ENCODE measurements around the gene BFSP2.
"Not testable (repeated sequence)": the region's sequence is repeated elsewhere in the genome, so short reads cannot be mapped to it uniquely, and the experiment has no call there.

Gene BFSP2

GRCh38 chr3:133490468-133491351 is 90.9 kb downstream of the BFSP2 start:
- Histone ChIP-seq H3K4me3 (ENCODE audit: low read length) (no peak overlapping the region; the same call in 1 of the 2 replicates), H3K27ac (ENCODE audit: low read length) (no peak overlapping the region), H3K4me1 (ENCODE audit: control insufficient read depth, insufficient read depth, low read length) (peaks cover 5% of the 10 kb centered on the region; the same call in 1 of the 2 replicates), H3K27me3 (ENCODE audit: control insufficient read depth, insufficient read depth, low read length) (no peaks in the 10 kb centered on the region), H3K9me3 (ENCODE audit: control insufficient read depth, insufficient read depth, low read length) (peaks cover 5% of the 10 kb centered on the region), H3K36me3 (ENCODE audit: control insufficient read depth, insufficient read depth, low read length) (peaks cover 3% of the 10 kb centered on the region; the same call in 1 of the 2 replicates)
- WGBS (ENCODE audit: insufficient coverage, insufficient read length), result no CpG with 5 or more reads among the region's 12 CpGs
- no peak for DNase-seq (ENCODE audit: low read depth, low spot score)

GRCh38 chr3:133491481-133492059 is 91.7 kb downstream of the BFSP2 start:
- H3K27me3 ChIP-seq (ENCODE audit: control insufficient read depth, insufficient read depth, low read length), result no peaks in the 10 kb centered on the region
- no CpG with 5 or more reads among the region's 3 CpGs for WGBS (ENCODE audit: insufficient coverage, insufficient read length)
- peaks cover 5% of the 10 kb centered on the region for H3K9me3 ChIP-seq (ENCODE audit: control insufficient read depth, insufficient read depth, low read length)
- H3K4me1 ChIP-seq (ENCODE audit: control insufficient read depth, insufficient read depth, low read length), result peaks cover 5% of the 10 kb centered on the region; the same call in 1 of the 2 replicates
- no peak overlapping the region for H3K27ac ChIP-seq (ENCODE audit: low read length)
- DNase-seq (ENCODE audit: low read depth, low spot score), result no peak
- H3K36me3 ChIP-seq (ENCODE audit: control insufficient read depth, insufficient read depth, low read length), result peaks cover 3% of the 10 kb centered on the region; the same call in 1 of the 2 replicates
- no peak overlapping the region for H3K4me3 ChIP-seq (ENCODE audit: low read length)

GRCh38 chr3:133492159-133492741 is 92.4 kb downstream of the BFSP2 start:
- DNase-seq (ENCODE audit: low read depth, low spot score), result no peak
- peaks cover 1% of the 10 kb centered on the region for H3K9me3 ChIP-seq (ENCODE audit: control insufficient read depth, insufficient read depth, low read length)
- no peak overlapping the region for H3K4me3 ChIP-seq (ENCODE audit: low read length)
- H3K4me1 ChIP-seq (ENCODE audit: control insufficient read depth, insufficient read depth, low read length), result peaks cover 5% of the 10 kb centered on the region; the same call in 1 of the 2 replicates
- no CpG with 5 or more reads among the region's 6 CpGs for WGBS (ENCODE audit: insufficient coverage, insufficient read length)
- H3K36me3 ChIP-seq (ENCODE audit: control insufficient read depth, insufficient read depth, low read length), result peaks cover 3% of the 10 kb centered on the region; the same call in 1 of the 2 replicates
- no peak overlapping the region for H3K27ac ChIP-seq (ENCODE audit: low read length)
- H3K27me3 ChIP-seq (ENCODE audit: control insufficient read depth, insufficient read depth, low read length), result no peaks in the 10 kb centered on the region

GRCh38 chr3:133494469-133494868 is 94.6 kb downstream of the BFSP2 start:
- peaks cover 5% of the 10 kb centered on the region; the same call in 1 of the 2 replicates for H3K4me1 ChIP-seq (ENCODE audit: control insufficient read depth, insufficient read depth, low read length)
- WGBS (ENCODE audit: insufficient coverage, insufficient read length), result no CpG with 5 or more reads among the region's 6 CpGs

GRCh38 chr3:133502542-133502941 is 102.7 kb downstream of the BFSP2 start:
- H3K27me3 ChIP-seq (ENCODE audit: control insufficient read depth, insufficient read depth, low read length); H3K4me3 ChIP-seq (ENCODE audit: low read length); H3K9me3 ChIP-seq (ENCODE audit: control insufficient read depth, insufficient read depth, low read length); DNase-seq (ENCODE audit: low read depth, low spot score); H3K4me1 ChIP-seq (ENCODE audit: control insufficient read depth, insufficient read depth, low read length); H3K27ac ChIP-seq (ENCODE audit: low read length); H3K36me3 ChIP-seq (ENCODE audit: control insufficient read depth, insufficient read depth, low read length): not testable (repeated sequence)
- no CpG with 5 or more reads among the region's 2 CpGs for WGBS (ENCODE audit: insufficient coverage, insufficient read length)

More at GRCh38 chr3:133494469-133494868, 94.6 kb downstream of the BFSP2 start:
- no peaks in the 10 kb centered on the region for H3K9me3 ChIP-seq (ENCODE audit: control insufficient read depth, insufficient read depth, low read length)
- H3K4me3 ChIP-seq (ENCODE audit: low read length), result no peak overlapping the region
- no peak for DNase-seq (ENCODE audit: low read depth, low spot score)
- peaks cover 3% of the 10 kb centered on the region; the same call in 1 of the 2 replicates for H3K36me3 ChIP-seq (ENCODE audit: control insufficient read depth, insufficient read depth, low read length)
- no peak overlapping the region for H3K27ac ChIP-seq (ENCODE audit: low read length)
- H3K27me3 ChIP-seq (ENCODE audit: control insufficient read depth, insufficient read depth, low read length), result no peaks in the 10 kb centered on the region

GRCh38 chr3:133503409-133503808 is 103.6 kb downstream of the BFSP2 start:
- H3K4me3 ChIP-seq (ENCODE audit: low read length), result no peak overlapping the region
- H3K9me3 ChIP-seq (ENCODE audit: control insufficient read depth, insufficient read depth, low read length), result no peaks in the 10 kb centered on the region
- H3K27me3 ChIP-seq (ENCODE audit: control insufficient read depth, insufficient read depth, low read length), result no peaks in the 10 kb centered on the region
- DNase-seq (ENCODE audit: low read depth, low spot score), result no peak
- H3K27ac ChIP-seq (ENCODE audit: low read length), result no peak overlapping the region
- peaks cover 2% of the 10 kb centered on the region; the same call in 1 of the 2 replicates for H3K4me1 ChIP-seq (ENCODE audit: control insufficient read depth, insufficient read depth, low read length)
- WGBS (ENCODE audit: insufficient coverage, insufficient read length), result no CpG with 5 or more reads among the region's 1 CpG
- no peaks in the 10 kb centered on the region for H3K36me3 ChIP-seq (ENCODE audit: control insufficient read depth, insufficient read depth, low read length)

GRCh38 chr3:133504736-133505135 is 104.9 kb downstream of the BFSP2 start:
- Histone ChIP-seq H3K4me1 (ENCODE audit: control insufficient read depth, insufficient read depth, low read length) (peaks cover 2% of the 10 kb centered on the region; the same call in 1 of the 2 replicates), H3K9me3 (ENCODE audit: control insufficient read depth, insufficient read depth, low read length) (no peaks in the 10 kb centered on the region), H3K36me3 (ENCODE audit: control insufficient read depth, insufficient read depth, low read length) (no peaks in the 10 kb centered on the region), H3K4me3 (ENCODE audit: low read length) (no peak overlapping the region), H3K27me3 (ENCODE audit: control insufficient read depth, insufficient read depth, low read length) (no peaks in the 10 kb centered on the region), H3K27ac (ENCODE audit: low read length) (no peak overlapping the region)
- no peak for DNase-seq (ENCODE audit: low read depth, low spot score)
- WGBS (ENCODE audit: insufficient coverage, insufficient read length), result no CpG with 5 or more reads among the region's 4 CpGs

- no CpG with 5 or more reads among the region's 3 CpGs for whole genome bisulfite sequencing (ENCODE audit: insufficient coverage, insufficient read length)
- H3K9me3 ChIP-seq (ENCODE audit: control insufficient read depth, insufficient read depth, low read length), result no peaks in the 10 kb centered on the region
Measured at GRCh38 chr3:133505813-133506212, 106.0 kb downstream of the BFSP2 start.

GRCh38 chr3:133506215-133506901 is 106.5 kb downstream of the BFSP2 start:
- DNase-seq (ENCODE audit: low read depth, low spot score), result no peak
- Histone ChIP-seq H3K27me3 (ENCODE audit: control insufficient read depth, insufficient read depth, low read length) (no peaks in the 10 kb centered on the region), H3K27ac (ENCODE audit: low read length) (no peak overlapping the region), H3K9me3 (ENCODE audit: control insufficient read depth, insufficient read depth, low read length) (no peaks in the 10 kb centered on the region), H3K4me1 (ENCODE audit: control insufficient read depth, insufficient read depth, low read length) (peaks cover 2% of the 10 kb centered on the region; the same call in 1 of the 2 replicates), H3K4me3 (ENCODE audit: low read length) (no peak overlapping the region), H3K36me3 (ENCODE audit: control insufficient read depth, insufficient read depth, low read length) (no peaks in the 10 kb centered on the region)
- WGBS (ENCODE audit: insufficient coverage, insufficient read length), result no CpG with 5 or more reads among the region's 9 CpGs

More at GRCh38 chr3:133505813-133506212, 106.0 kb downstream of the BFSP2 start:
- Histone ChIP-seq H3K4me1 (ENCODE audit: control insufficient read depth, insufficient read depth, low read length) (peaks cover 2% of the 10 kb centered on the region; the same call in 1 of the 2 replicates), H3K36me3 (ENCODE audit: control insufficient read depth, insufficient read depth, low read length) (no peaks in the 10 kb centered on the region), H3K27ac (ENCODE audit: low read length) (no peak overlapping the region), H3K27me3 (ENCODE audit: control insufficient read depth, insufficient read depth, low read length) (no peaks in the 10 kb centered on the region), H3K4me3 (ENCODE audit: low read length) (no peak overlapping the region)
- no peak for DNase-seq (ENCODE audit: low read depth, low spot score)

- Histone ChIP-seq H3K9me3 (ENCODE audit: control insufficient read depth, insufficient read depth, low read length) (no peaks in the 10 kb centered on the region), H3K4me3 (ENCODE audit: low read length) (no peak overlapping the region), H3K4me1 (ENCODE audit: control insufficient read depth, insufficient read depth, low read length) (no peaks in the 10 kb centered on the region), H3K27me3 (ENCODE audit: control insufficient read depth, insufficient read depth, low read length) (no peaks in the 10 kb centered on the region; the same call in 1 of the 2 replicates), H3K36me3 (ENCODE audit: control insufficient read depth, insufficient read depth, low read length) (no peaks in the 10 kb centered on the region), H3K27ac (ENCODE audit: low read length) (no peak overlapping the region)
- DNase-seq (ENCODE audit: low read depth, low spot score), result no peak
Measured at GRCh38 chr3:133509488-133509887, 109.6 kb downstream of the BFSP2 start.

Measured in iPS DF 6.9 (cell line).